ENCODE results near the gene LARGE1.

LARGE1 gene

DNA sequence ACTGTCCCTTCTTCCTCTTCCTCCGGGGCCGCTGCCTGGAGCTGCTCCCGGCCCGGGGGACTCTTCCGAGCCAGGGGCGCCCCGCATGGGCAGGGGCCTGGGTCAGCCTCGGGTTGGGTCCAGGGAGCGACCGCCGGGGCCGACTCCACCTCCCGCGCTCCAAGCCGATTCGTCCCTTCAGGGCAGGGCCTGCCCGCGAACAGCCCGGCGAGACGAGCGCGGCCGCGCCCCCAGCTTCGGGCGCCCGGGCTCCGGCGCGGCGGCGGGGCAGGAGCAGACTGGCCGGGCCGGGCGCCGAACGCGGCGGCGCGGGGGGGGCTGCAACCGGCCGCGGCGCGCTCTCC is at the start of gene LARGE1:
LARGE1 (minus strand) TSS at position 280 of the 344 bp plus-strand sequence.
- peak in 1 of 2 experiments; percentile 4 for DNase-seq

DNA sequence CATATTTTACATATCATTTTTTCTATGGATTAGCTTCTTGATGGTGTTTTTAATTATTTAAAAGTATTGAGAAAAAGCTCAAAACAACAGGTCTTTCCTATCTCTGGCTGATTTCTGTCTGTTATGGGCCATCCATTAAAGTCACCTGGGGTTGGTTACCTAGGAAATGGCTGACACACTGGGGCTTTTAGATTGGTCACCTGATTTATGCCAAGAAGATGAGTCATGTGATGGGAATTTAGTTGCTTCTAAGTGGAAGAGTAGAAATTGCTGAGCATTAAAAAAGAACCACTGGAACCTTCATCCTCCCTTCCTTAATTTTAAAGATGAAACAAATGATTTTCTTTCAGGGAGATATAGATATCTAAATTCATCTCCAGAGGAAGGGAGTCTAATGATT is 48.8 kb upstream of the LARGE1 start:
- DNase-seq = no peak

- no peak for DNase-seq
Observed at GRCh38 chr22:33964121-33964520, 43.8 kb upstream of the LARGE1 start.

GRCh38 chr22:33962409-33962808 is 42.1 kb upstream of the LARGE1 start:
- no peak for DNase-seq

- DNase-seq = no peak
Observed at GRCh38 chr22:33958741-33959140, 38.5 kb upstream of the LARGE1 start.

DNA sequence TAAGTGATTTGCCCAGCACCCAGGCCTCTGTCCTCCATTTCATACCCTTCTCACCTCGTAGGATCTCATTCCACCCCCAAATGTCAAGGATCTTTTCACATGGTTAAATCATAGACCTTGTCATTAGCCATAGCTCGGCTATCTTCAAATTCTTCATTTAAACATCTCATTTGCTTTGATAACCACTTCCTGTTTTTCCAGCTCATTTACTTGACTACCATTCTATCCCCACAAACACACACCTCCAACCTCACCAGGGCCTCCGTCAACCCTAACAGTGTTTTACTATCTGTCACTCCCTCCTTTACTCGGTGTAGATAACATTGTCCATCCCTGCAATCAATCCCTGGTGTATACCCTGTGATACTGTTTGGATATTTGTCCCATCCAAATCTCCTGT is 36.8 kb upstream of the LARGE1 start:
- no peak for DNase-seq

- no peak for DNase-seq
Observed at GRCh38 chr22:33952776-33953175, 32.5 kb upstream of the LARGE1 start.

GRCh38 chr22:33940741-33941140 is 20.5 kb upstream of the LARGE1 start:
- DNase-seq = no peak

GRCh38 chr22:33932997-33933396 is 12.7 kb upstream of the LARGE1 start:
- DNase-seq = no peak

GRCh38 chr22:33931406-33931805 is 11.1 kb upstream of the LARGE1 start:
- DNase-seq = no peak

DNA sequence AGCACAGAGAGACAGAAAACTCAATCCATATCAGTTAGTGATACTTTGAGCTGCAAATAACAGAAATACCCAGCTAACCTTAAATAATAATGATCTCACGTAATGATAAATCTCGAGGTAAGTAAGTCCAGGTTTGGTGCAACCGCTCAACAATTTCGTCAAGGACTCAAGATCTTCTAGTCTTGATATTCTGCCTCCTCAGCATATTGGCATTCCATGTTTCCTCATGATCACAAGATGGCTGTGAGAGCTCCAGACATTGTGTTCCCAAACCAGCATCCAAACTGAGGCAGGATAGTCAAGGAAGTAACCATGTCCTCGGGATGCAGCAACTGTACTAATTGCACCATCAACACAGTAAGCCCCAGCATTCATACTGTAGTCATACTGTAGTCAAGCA is 7.5 kb upstream of the LARGE1 start:
- no peak for DNase-seq

- DNase-seq = no peak
Observed at GRCh38 chr22:33925194-33925593, 4.9 kb upstream of the LARGE1 start.

DNA sequence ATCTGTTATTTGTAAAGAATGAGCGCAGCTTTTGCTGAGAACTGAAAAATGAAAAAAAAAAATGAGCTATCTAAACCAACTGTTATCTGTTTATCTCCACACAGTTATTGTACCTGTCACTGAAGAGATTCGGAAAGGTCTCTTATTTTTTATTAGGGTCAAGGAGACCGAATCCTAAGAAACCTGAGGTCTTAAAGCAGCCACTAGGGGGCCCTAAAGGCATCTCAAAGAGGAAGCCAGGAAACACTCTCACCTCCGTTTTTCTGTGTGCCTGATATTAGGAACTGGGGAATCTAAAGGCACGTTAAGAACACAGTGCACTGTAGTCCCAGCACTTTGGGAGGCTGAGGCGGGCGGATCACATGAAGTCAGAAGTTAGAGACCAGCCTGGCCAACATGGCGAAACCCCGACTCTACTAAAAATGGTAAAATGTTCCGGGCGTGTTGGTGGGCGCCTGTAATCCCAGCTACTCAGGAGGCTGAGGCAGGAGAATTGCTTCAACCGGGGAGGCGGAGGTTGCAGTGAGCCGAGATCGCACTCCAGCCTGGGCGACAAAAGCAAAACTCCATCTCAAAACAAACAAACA is 3.5 kb upstream of the LARGE1 start:
- DNase-seq = peak; percentile 22 to 47

GRCh38 chr22:33923033-33923432 is 2.8 kb upstream of the LARGE1 start:
- DNase-seq = no peak

DNA sequence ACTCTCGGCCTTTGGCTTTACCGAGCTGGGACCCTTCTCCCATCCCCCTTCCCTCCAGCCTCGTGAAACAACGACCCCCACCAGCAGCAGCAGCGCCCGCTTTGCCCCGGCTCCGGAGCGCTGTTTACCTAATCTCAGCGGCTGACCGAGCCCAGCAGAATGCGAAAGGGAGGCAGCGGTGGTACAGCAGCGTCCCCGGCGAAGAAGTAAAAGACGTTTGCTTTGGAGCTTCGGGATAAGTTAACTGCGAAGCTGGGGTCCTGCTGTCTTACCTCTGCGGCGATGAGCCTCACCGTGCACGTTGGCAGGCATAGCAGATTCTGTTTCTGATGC is 2.0 kb upstream of the LARGE1 start:
- DNase-seq = peak; percentile 2 to 6

DNA sequence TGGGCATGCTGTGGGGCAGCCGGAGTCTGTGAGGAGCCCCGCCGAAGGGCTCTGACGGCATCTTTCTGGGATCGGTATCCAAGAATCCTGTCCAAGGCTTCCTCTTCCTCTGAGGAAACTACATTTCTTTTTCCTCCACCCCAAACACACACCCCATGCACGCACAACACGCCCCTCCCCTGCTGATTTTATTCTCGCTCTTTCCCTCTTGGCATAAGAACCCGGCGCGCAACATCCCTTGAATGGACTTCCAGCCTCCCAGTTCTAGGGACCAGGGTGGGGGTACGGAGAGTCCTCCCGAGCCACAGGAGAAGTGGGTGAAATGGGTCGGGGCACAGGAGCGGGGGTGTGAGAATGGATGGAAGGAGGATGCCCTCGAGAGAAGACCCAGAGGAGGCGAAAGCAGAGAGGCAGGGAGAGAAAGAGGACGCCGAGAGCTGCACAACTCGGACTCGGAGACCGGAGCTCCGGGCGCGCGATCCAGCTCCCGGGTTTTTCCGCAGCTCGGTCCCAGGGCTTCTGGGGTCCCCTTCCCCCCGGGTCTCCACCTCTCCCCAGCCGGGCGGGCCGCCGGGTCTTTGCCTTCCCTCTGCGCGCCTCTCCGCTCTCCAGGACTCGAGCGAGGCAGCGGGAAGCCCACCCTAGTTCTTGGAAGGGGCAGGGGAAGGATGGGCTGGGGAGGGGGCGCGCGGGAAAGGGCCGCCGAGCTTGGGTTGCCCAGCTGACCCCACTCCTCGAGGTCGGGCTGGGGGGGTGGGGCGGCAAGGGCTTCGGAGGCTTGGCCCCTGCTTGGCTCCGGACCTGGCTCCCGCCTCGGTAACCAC is 1.5 kb upstream of the LARGE1 start:
- peak; percentile 12 to 13 for DNase-seq

GRCh38 chr22:33920927-33921524 is 750 bp upstream of the LARGE1 start:
- peak; percentile 91 to 93 for DNase-seq

DNA sequence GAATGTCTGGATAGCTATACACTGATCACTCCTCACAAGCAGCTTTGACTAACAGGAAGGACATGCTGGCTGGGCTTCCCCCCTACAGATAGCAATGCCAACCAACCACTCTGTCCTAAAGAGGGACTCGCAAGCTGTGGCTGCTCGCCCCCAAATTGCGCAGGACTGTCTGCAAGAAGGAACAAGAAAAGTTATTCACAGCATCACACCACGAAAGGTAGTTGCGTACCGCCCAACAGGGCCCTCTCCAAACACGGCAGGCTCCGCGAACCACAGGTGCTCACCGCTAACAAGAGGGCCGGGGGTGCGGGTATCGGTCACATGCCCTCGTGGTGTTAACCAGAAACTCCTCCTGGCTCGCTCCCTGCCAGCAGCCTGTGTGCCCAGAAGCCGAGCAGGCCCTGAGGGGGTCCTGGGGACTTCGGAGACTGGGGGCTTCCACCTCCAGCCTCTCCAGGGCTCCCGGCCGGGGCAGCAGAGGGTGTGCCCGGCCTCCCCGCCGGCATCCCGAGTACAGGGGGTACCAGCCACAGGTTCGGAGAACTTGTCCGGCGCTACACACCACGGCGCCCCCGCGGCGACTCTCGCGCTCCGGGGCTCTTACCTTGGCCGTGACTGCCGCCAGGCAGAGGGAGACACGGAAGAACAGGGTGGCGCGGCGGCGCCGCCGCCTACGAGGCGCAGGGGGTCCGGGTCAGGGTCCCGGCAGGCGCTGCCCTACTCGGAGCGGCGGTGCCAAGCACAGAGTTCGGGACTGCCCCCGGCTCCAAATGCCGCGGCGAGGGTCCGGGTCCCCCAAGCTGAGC is 682 bp downstream of the LARGE1 start:
- DNase-seq = peak; percentile 2 to 12

DNA sequence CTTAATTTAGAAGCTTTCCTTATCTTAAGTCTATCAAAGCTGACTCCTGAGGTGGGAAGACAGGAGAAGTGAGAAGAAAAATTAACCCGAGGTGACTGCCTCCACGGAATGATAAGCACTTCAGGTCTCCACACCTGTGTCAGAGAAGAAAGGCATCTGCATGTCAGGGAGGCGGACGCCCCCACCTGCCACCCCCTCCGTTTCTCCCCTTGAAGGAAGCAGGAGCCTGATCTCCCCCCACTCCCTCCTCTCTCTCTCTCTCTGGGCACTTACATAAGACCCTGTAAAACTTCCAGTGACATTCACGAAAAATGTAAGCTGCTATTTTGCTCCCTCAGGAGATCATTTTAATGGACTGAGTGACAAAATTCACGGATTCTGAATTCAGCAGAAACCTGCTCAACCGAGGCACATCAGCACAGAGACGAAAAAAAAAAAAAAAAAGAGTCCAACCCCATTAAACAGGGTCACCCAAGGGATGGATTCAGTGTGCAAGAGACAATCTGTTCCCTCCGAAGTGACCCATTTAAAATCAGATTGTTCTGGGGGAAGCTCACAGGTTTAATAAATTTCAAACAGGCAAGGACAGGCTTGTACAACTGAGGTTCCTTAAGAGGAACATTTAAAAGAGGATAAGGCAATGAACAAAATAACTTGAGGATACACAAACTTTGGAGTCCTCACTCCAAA is 1.5 kb downstream of the LARGE1 start:
- DNase-seq = no peak

GRCh38 chr22:33917744-33918406 is 2.4 kb downstream of the LARGE1 start:
- DNase-seq = no peak

DNA sequence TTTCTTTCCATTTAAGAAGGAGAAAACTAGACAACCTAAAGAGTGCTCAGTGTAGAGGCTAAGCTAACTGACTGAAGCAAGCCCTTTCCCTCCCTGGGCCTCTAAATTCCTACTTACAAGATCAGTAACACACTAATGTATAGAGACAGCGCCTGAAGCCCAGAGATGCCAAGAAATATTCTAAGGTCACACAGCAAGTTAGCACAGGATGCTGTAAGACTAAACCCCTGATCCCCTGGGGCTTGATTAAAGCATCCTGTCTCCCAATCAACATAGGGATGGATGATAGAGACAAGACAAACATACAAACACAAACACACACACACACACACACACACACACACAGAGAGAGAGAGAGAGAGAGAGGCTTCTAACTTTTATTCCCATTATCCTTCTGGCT is 5.6 kb downstream of the LARGE1 start:
- DNase-seq = no peak

GRCh38 chr22:33914131-33914530 is 6.1 kb downstream of the LARGE1 start:
- DNase-seq = no peak

Measured in activated CD4-positive, alpha-beta T cell treated with anti-CD3 and anti-CD28 coated beads, Interleukin-2, amount 50 U/mL, for 48 hours (primary cell).